ENCODE results near the gene TPD52L2.
"Not testable (repeated sequence)": the region's sequence is repeated elsewhere in the genome, so short reads cannot be mapped to it uniquely, and the experiment has no call there.

TPD52L2 gene

GRCh38 chr20:63835021-63835858 is 29.8 kb upstream of the TPD52L2 start:
- DNase-seq (ENCODE audit: low spot score): no peak

- DNase-seq (ENCODE audit: low spot score): no peak
Observed at GRCh38 chr20:63836458-63837344, 28.4 kb upstream of the TPD52L2 start.

GRCh38 chr20:63837479-63837878 is 27.6 kb upstream of the TPD52L2 start:
- DNase-seq (ENCODE audit: low spot score): no peak

- no peak for DNase-seq (ENCODE audit: low spot score)
Observed at GRCh38 chr20:63839620-63840019, 25.4 kb upstream of the TPD52L2 start.

- no peak for DNase-seq (ENCODE audit: low spot score)
Observed at GRCh38 chr20:63840405-63840828, 24.7 kb upstream of the TPD52L2 start.

- no peak for DNase-seq (ENCODE audit: low spot score)
Observed at GRCh38 chr20:63842258-63842657, 22.8 kb upstream of the TPD52L2 start.

GRCh38 chr20:63843222-63843621 is 21.8 kb upstream of the TPD52L2 start:
- DNase-seq (ENCODE audit: low spot score): no peak

- DNase-seq (ENCODE audit: low spot score): no peak
Observed at GRCh38 chr20:63843778-63844177, 21.3 kb upstream of the TPD52L2 start.

- DNase-seq (ENCODE audit: low spot score): no peak
Observed at GRCh38 chr20:63844511-63844991, 20.5 kb upstream of the TPD52L2 start.

- no peak for DNase-seq (ENCODE audit: low spot score)
Observed at GRCh38 chr20:63846128-63846771, 18.8 kb upstream of the TPD52L2 start.

GRCh38 chr20:63846888-63847236 is 18.2 kb upstream of the TPD52L2 start:
- no peak for DNase-seq (ENCODE audit: low spot score)

- DNase-seq (ENCODE audit: low spot score): no peak
Observed at GRCh38 chr20:63847237-63848002, 17.6 kb upstream of the TPD52L2 start.

GRCh38 chr20:63848003-63848911 is 16.8 kb upstream of the TPD52L2 start:
- no peak for DNase-seq (ENCODE audit: low spot score)

- no peak for DNase-seq (ENCODE audit: low spot score)
Observed at GRCh38 chr20:63850689-63851547, 14.2 kb upstream of the TPD52L2 start.

- DNase-seq (ENCODE audit: low spot score): not testable (repeated sequence)
Observed at GRCh38 chr20:63851548-63851943, 13.5 kb upstream of the TPD52L2 start.

GRCh38 chr20:63853733-63854068 is 11.4 kb upstream of the TPD52L2 start:
- not testable (repeated sequence) for DNase-seq (ENCODE audit: low spot score)

- DNase-seq (ENCODE audit: low spot score): no peak
Observed at GRCh38 chr20:63854069-63854765, 10.9 kb upstream of the TPD52L2 start.

GRCh38 chr20:63854766-63855362 is 10.2 kb upstream of the TPD52L2 start:
- no peak for DNase-seq (ENCODE audit: low spot score)
